H1 (cell line): ENCODE results near the gene LCNL1. TPM values are rescaled to one million over a fixed set of nuclear protein-coding genes. Genes with fewer than 3 reads are reported as not detected.
A peak's percentile ranks its signal among the peaks of the same experiment; 100 is the strongest.

Experiments
- KDM4A ChIP-seq: IDR thresholded peaks from one replicate; pipeline ENCODE4 v1.7.1; 2012; ENCODE audit warnings: low read depth, mild to moderate bottlenecking, moderate library complexity, low read length, inconsistent platforms; ENCODE audit not compliant: severe bottlenecking
- polyA plus RNA-seq, 7 experiments: library from polyadenylated mRNA; depleted of rRNA in 3 of 7; stranded (reverse) in 5 of 7; unstranded in 2 of 7; fragments of >200 nt in 5 of 7; fragments of 200-250 nt in 2 of 7; gene quantifications; 1 replicate in 5 of 7; 2 replicates in 1 of 7; 4 replicates in 1 of 7; pipeline versions ENCODE4 v1.2.1 to v1.2.3, GENCODE V29; 2011 to 2013; ENCODE audit warnings: missing spikeins in 2 of 7, mixed read lengths in 2 of 7
- total RNA-seq: library from RNA; stranded (reverse); fragmentation: NEBNext Ultra II Directional; extraction: Animal tissue kit (Norgen Biotek cat#: 25700); gene quantifications from 2 replicates; pipeline ENCODE4 v1.2.1, GENCODE V29; 2021

Gene LCNL1
- total and polyA plus RNA-seq, 2 of the 8 experiments (the other 6 are each of a cell fraction or from before 2014, with no cell fraction given): 0.11 TPM; not detected in 1

DNA sequence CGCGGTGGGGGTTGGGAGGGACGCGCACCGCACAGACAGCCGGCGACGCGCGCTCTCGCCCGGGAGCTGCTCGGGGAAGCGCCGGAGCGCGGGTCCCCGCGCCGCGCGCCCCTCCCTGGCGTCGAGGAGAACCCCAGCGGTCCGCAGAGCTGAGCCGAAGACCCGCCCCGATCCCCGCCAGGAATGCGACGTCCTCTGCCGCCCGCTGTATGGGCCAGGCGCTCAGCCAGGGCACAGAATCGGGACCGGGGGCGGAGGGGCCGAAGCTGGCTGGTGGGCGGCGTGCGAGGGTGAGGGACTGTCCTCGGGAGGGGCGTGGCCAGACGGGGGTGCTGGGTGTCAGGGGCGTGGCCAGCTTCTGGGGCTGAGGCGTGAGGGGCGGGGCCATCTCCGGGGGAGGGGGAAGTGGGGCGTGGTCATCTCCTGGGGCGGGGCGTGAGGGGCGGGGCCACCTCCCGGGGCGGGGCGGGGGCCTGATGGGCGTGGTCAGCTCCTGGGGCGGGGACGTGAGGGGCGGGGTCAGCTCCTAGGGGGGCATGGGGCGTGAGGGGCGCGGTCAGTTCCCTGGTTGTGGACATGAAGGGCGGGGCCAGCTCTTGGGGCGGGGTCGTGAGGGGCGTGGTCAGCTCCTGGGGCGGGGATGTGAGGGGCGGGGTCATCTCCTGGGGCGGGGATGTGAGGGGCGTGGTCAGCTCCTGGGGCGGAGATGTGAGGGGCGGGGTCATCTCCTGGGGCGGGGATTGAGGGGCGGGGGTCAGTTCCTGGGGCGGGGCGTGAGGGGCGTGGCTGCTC lies 4.5 kb upstream of the LCNL1 start (continued):
- peak; percentile 37 for TF ChIP-seq KDM4A
